HuH-7.5 (cell line): ENCODE results near the gene TMEM129.
"Not testable (repeated sequence)": the region's sequence is repeated elsewhere in the genome, so short reads cannot be mapped to it uniquely, and the experiment has no call there.

Experiments
- DNase-seq: peaks from one replicate; pipeline ENCODE4 v3.0.0; 2011; ENCODE audit warnings: low spot score

TMEM129 gene

GRCh38 chr4:1721666-1722550 is 785 bp upstream of the TMEM129 start:
- DNase-seq: no peak

GRCh38 chr4:1720163-1720983 is 750 bp downstream of the TMEM129 start:
- peak; percentile 64 for DNase-seq

- no peak for DNase-seq
These were observed 2.9 kb downstream of the TMEM129 start for GRCh38 chr4:1718095-1718850.

GRCh38 chr4:1717129-1718094 is 3.7 kb downstream of the TMEM129 start:
- no peak for DNase-seq

- no peak for DNase-seq
These were observed 4.8 kb downstream of the TMEM129 start for GRCh38 chr4:1716065-1716945.

GRCh38 chr4:1715002-1715758 is 5.9 kb downstream of the TMEM129 start:
- no peak for DNase-seq

- DNase-seq: no peak
These were observed 6.7 kb downstream of the TMEM129 start for GRCh38 chr4:1714303-1715001.

GRCh38 chr4:1713003-1713851 is 7.9 kb downstream of the TMEM129 start:
- peak; percentile 73 for DNase-seq

GRCh38 chr4:1712216-1713002 is 8.7 kb downstream of the TMEM129 start, which contains the start of gene SLBP:
Gene SLBP (minus strand): TSS chr4:1712319. CDS start chr4:1712188, 131 bp downstream.
- DNase-seq: peak; percentile 99

- peak; percentile 56 for DNase-seq
These were observed 9.4 kb downstream of the TMEM129 start for GRCh38 chr4:1711571-1712215.

- no peak for DNase-seq
These were observed 10.0 kb downstream of the TMEM129 start for GRCh38 chr4:1711055-1711570.

- no peak for DNase-seq
These were observed 12.5 kb downstream of the TMEM129 start for GRCh38 chr4:1708581-1708980.

GRCh38 chr4:1706358-1706757 is 14.8 kb downstream of the TMEM129 start:
- DNase-seq: no peak

- DNase-seq: no peak
These were observed 15.4 kb downstream of the TMEM129 start for GRCh38 chr4:1705732-1706131.

GRCh38 chr4:1703867-1704266 is 17.3 kb downstream of the TMEM129 start:
- DNase-seq: no peak

- DNase-seq: not testable (repeated sequence)
These were observed 19.5 kb downstream of the TMEM129 start for GRCh38 chr4:1701671-1702070.
